BJ (cell line): ENCODE data around the gene TFAP2E. TPM values are rescaled to one million over a fixed set of nuclear protein-coding genes. Genes with fewer than 3 reads are reported as not detected.

Experiments
- CTCF ChIA-PET: fragments of 350-600 bp; formaldehyde crosslinking; extraction: SDS; loops from one replicate; lab custom pipeline; 2021; ENCODE audit warnings: antibody characterized with exemption, inconsistent platforms; lab: Yijun Ruan, JAX
- POLR2A ChIA-PET: fragments of 300-600 bp; sonication (Branson Sonifier 250); formaldehyde crosslinking; extraction: SDS; loops from one replicate; lab custom pipeline; 2021; ENCODE audit warnings: antibody characterized with exemption; lab: Charles Lee
- DNase-seq: peaks from one replicate; pipeline ENCODE4 v3.0.0-alpha.2; 2011; ENCODE audit warnings: low read depth
- H3K27me3 ChIP-seq: 2 replicates; pipeline ENCODE4 v1.6.0; 2011; ENCODE audit warnings: low read length; ENCODE audit not compliant: control insufficient read depth, insufficient read depth
- H3K36me3 ChIP-seq: 2 replicates; pipeline ENCODE4 v1.5.1; 2011; ENCODE audit warnings: low read length; ENCODE audit not compliant: control insufficient read depth, insufficient read depth
- H3K4me3 ChIP-seq: 2 replicates; pipeline ENCODE4 v1.5.1; 2011; ENCODE audit warnings: low read depth, mild to moderate bottlenecking, control low read depth, low read length
- CTCF ChIP-seq: IDR thresholded peaks from 2 replicates; pipeline ENCODE4 v1.5.1; 2011; ENCODE audit warnings: low read depth, mild to moderate bottlenecking, control low read depth, inconsistent platforms, low read length, moderate library complexity; ENCODE audit not compliant: insufficient read depth
- polyA plus RNA-seq: library from polyadenylated mRNA; depleted of rRNA; stranded (reverse); fragments of >200 nt; gene quantifications from 2 replicates; pipeline ENCODE4 v1.2.3, GENCODE V29; 2011

The TFAP2E gene
- polyA plus RNA-seq, 1 experiment, result 0.07 TPM

- CTCF ChIA-PET, result interaction anchor here (1.7 kb wide), 1 partner anchor 31 kb away, joined by 4 read pairs; no protein-coding TSS in a partner anchor
These were observed 26.3 kb downstream of the TFAP2E start for GRCh38 chr1:35599411-35599810.

GRCh38 chr1:35600593-35600992, 27.5 kb downstream of the TFAP2E start:
- Histone ChIP-seq H3K36me3 (peaks cover 10% of the 10 kb centered on the region), H3K27me3 (no peaks in the 10 kb centered on the region), H3K4me3 (no peak overlapping the region)
- DNase-seq, result no peak
- CTCF ChIA-PET, result interaction anchor here (0.9 kb wide), 2 partner anchors 8 to 115 kb away, joined by 3 read pairs; no protein-coding TSS in a partner anchor
- TF ChIP-seq CTCF, result no peak
- POLR2A ChIA-PET, result no interaction called here

More at GRCh38 chr1:35599411-35599810, 26.3 kb downstream of the TFAP2E start:
- POLR2A ChIA-PET, result no interaction called here
- Histone ChIP-seq H3K27me3 (no peaks in the 10 kb centered on the region), H3K36me3 (peaks cover 10% of the 10 kb centered on the region), H3K4me3 (no peak overlapping the region)
- TF ChIP-seq CTCF, result no peak
- DNase-seq, result no peak

GRCh38 chr1:35603468-35603867, 30.4 kb downstream of the TFAP2E start:
- TF ChIP-seq CTCF, result no peak
- POLR2A ChIA-PET, result no interaction called here
- Histone ChIP-seq H3K4me3 (no peak overlapping the region), H3K36me3 (peaks cover 8% of the 10 kb centered on the region), H3K27me3 (no peaks in the 10 kb centered on the region)
- CTCF ChIA-PET, result interaction anchor here (0.7 to 2.4 kb wide), 3 partner anchors 39 to 135 kb away, joined by 3 to 8 read pairs (median 4); no protein-coding TSS in a partner anchor
- no peak for DNase-seq

- TF ChIP-seq CTCF, result no peak
- Histone ChIP-seq H3K27me3 (no peaks in the 10 kb centered on the region), H3K36me3 (peaks cover 9% of the 10 kb centered on the region), H3K4me3 (no peak overlapping the region)
- ChIA-PET POLR2A (no interaction called here), CTCF (interaction anchor here (0.7 to 2.1 kb wide), 3 partner anchors 39 to 134 kb away, joined by 3 to 8 read pairs (median 4); no protein-coding TSS in a partner anchor)
- DNase-seq, result no peak
These were observed 30.8 kb downstream of the TFAP2E start for GRCh38 chr1:35603941-35604340.

- CTCF ChIA-PET, result interaction anchor here (0.5 to 2.1 kb wide), 6 partner anchors 15 to 402 kb away, joined by 3 to 8 read pairs (median 4); partner anchors contain the start of gene TFAP2E
- TF ChIP-seq CTCF, result no peak
- Histone ChIP-seq H3K36me3 (peaks cover 11% of the 10 kb centered on the region), H3K27me3 (no peaks in the 10 kb centered on the region), H3K4me3 (no peak overlapping the region)
- DNase-seq, result no peak
- POLR2A ChIA-PET, result no interaction called here
These were observed 32.2 kb downstream of the TFAP2E start for GRCh38 chr1:35605071-35605866.
